22Rv1 (cell line): ENCODE data around the gene RPUSD3.

Source experiments
- H3K27ac ChIP-seq: fragments of 450-650 bp; 2 replicates; pipeline ENCODE4 v1.5.1; 2017
- CTCF ChIP-seq: fragments of 450-650 bp; IDR thresholded peaks from 2 replicates; pipeline ENCODE4 v1.5.1; 2017; ENCODE audit warnings: mild to moderate bottlenecking
- ZFX ChIP-seq: fragments of 450-650 bp; IDR thresholded peaks from 2 replicates; pipeline ENCODE4 v1.6.1; 2017; ENCODE audit warnings: antibody characterized with exemption, borderline replicate concordance

The RPUSD3 gene

GRCh38 chr3:9810433-9810770 is 33.4 kb downstream of the RPUSD3 start:
- H3K27ac ChIP-seq = peak overlapping the region; percentile 89
- TF ChIP-seq CTCF (no peak), ZFX (no peak)

GRCh38 chr3:9809615-9810432 is 34.0 kb downstream of the RPUSD3 start, which contains the start of gene TTLL3:
Gene TTLL3, plus strand, starts transcription at chr3:9810262. Its CDS starts 400 bp downstream, at chr3:9810662.
- TF ChIP-seq CTCF = no peak
- TF ChIP-seq ZFX = no peak
- H3K27ac ChIP-seq = peak within 1 kb of the TSS; percentile 89

- H3K27ac ChIP-seq = peak overlapping the region; percentile 89
- no peak for TF ChIP-seq ZFX
These were observed 34.6 kb downstream of the RPUSD3 start for GRCh38 chr3:9809239-9809614.

GRCh38 chr3:9808345-9809037 is 35.3 kb downstream of the RPUSD3 start:
- H3K27ac ChIP-seq = peak overlapping the region; percentile 89
- TF ChIP-seq CTCF (peak; percentile 53), ZFX (no peak)

GRCh38 chr3:9807981-9808344 is 35.8 kb downstream of the RPUSD3 start:
- TF ChIP-seq CTCF (no peak), ZFX (no peak)
- peak overlapping the region; percentile 89 for H3K27ac ChIP-seq

GRCh38 chr3:9806688-9807589 is 36.9 kb downstream of the RPUSD3 start:
- TF ChIP-seq ZFX (no peak), CTCF (no peak)
- peak overlapping the region; percentile 89 for H3K27ac ChIP-seq

GRCh38 chr3:9806137-9806536 is 37.7 kb downstream of the RPUSD3 start:
- TF ChIP-seq ZFX (no peak), CTCF (no peak)
- H3K27ac ChIP-seq = no peak overlapping the region
